Progenitor cell of endocrine pancreas (in vitro differentiated cells): Measurements from ENCODE around the gene ARFIP1. TPM values are rescaled to one million over a fixed set of nuclear protein-coding genes. Genes with fewer than 3 reads are reported as not detected.
"Not testable (repeated sequence)": the region's sequence is repeated elsewhere in the genome, so short reads cannot be mapped to it uniquely, and the experiment has no call there.

Experiments used
- DNase-seq: peaks from one replicate; pipeline ENCODE4 v3.0.0; 2021; ENCODE audit warnings: low spot score; ENCODE audit not compliant: unreplicated experiment
- H3K27ac Mint-ChIP-seq: 2 replicates; pipeline ENCODE4 v1.8.0; 2021; ENCODE audit warnings: mild to moderate bottlenecking, moderate library complexity, mixed read lengths
- H3K27me3 Mint-ChIP-seq: 2 replicates; pipeline ENCODE4 v1.8.0; 2021; ENCODE audit warnings: mixed read lengths
- H3K36me3 Mint-ChIP-seq: 2 replicates; pipeline ENCODE4 v1.8.0; 2022; ENCODE audit warnings: mixed read lengths; ENCODE audit not compliant: insufficient read depth
- H3K4me1 Mint-ChIP-seq: 2 replicates; pipeline ENCODE4 v1.8.0; 2021; ENCODE audit warnings: low read depth, mixed read lengths
- H3K4me3 Mint-ChIP-seq: 2 replicates; pipeline ENCODE4 v1.8.0; 2021; ENCODE audit warnings: low read depth, mild to moderate bottlenecking, moderate library complexity, mixed read lengths
- H3K9me3 Mint-ChIP-seq: 2 replicates; pipeline ENCODE4 v1.8.0; 2021; ENCODE audit warnings: low read depth, mixed read lengths
- total RNA-seq: library from RNA; stranded (reverse); gene quantifications from 2 replicates; pipeline ENCODE4 v1.2.1, GENCODE V29; 2021
- TF ChIP-seq, protein P1 (sequence below): fragments of 200-600 bp; sonication (generic); IDR thresholded peaks from one replicate; pipeline ENCODE4 v1.5.0; 2021; ENCODE audit warnings: antibody characterized with exemption, mild to moderate bottlenecking; ENCODE audit not compliant: unreplicated experiment

The ARFIP1 gene
- total RNA-seq, 1 donor from 2014 or later = 31.7 TPM

GRCh38 chr4:152851226-152851625 lies 71.5 kb downstream of the ARFIP1 start:
- Mint-ChIP-seq H3K36me3 (peaks cover 24% of the 10 kb centered on the region), H3K27me3 (no peaks in the 10 kb centered on the region), H3K4me3 (no peak overlapping the region), H3K4me1 (peaks cover 4% of the 10 kb centered on the region), H3K27ac (peak overlapping the region; percentile 32), H3K9me3 (peaks cover 22% of the 10 kb centered on the region)
- DNase-seq = no peak
- TF ChIP-seq, protein P1, sequence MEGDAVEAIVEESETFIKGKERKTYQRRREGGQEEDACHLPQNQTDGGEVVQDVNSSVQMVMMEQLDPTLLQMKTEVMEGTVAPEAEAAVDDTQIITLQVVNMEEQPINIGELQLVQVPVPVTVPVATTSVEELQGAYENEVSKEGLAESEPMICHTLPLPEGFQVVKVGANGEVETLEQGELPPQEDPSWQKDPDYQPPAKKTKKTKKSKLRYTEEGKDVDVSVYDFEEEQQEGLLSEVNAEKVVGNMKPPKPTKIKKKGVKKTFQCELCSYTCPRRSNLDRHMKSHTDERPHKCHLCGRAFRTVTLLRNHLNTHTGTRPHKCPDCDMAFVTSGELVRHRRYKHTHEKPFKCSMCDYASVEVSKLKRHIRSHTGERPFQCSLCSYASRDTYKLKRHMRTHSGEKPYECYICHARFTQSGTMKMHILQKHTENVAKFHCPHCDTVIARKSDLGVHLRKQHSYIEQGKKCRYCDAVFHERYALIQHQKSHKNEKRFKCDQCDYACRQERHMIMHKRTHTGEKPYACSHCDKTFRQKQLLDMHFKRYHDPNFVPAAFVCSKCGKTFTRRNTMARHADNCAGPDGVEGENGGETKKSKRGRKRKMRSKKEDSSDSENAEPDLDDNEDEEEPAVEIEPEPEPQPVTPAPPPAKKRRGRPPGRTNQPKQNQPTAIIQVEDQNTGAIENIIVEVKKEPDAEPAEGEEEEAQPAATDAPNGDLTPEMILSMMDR = no peak

DNA sequence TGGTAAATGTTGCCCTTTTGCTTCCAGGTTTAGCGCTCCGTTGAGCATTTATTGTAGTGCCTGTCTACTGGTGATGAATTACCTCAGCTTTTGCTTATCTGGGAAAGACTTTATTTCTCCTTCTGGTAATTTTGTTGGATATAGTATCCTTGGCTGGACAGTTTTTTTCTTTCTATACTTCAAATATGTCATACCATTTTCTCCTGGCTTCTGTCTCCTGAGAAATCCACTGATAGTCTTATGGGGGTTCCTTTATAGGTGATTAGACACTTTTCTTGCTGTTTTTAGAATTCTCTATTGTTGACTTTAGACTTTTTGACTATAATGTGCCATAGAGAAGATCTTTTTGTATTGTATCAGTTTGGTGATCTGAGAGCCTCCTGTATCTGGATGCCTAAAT lies 73.5 kb downstream of the ARFIP1 start:
- H3K9me3 Mint-ChIP-seq = peaks cover 22% of the 10 kb centered on the region
- TF ChIP-seq, protein P1 = no peak
- H3K36me3 Mint-ChIP-seq = peaks cover 27% of the 10 kb centered on the region
- H3K4me3 Mint-ChIP-seq = no peak overlapping the region
- H3K27ac Mint-ChIP-seq = no peak overlapping the region
- H3K27me3 Mint-ChIP-seq = no peaks in the 10 kb centered on the region
- no peak for DNase-seq
- peaks cover 1% of the 10 kb centered on the region for H3K4me1 Mint-ChIP-seq

DNA sequence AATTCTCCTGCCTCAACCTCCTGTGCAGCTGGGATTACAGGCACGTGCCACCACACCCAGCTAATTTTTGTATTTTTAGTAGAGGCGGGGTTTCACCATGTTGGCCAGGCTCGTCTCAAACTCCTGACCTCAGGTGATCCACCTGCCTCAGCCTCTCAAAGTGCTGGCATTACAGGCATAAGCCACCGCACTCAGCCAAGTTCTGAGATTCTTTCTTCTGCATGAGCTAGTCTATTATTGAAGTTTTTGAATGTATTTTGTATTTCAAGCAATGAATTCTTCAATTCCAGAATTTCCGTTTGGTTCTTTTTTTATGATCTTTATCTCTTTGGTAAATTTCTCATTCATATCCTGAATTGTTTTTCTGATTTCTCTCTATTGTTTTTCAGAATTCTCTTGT lies 74.3 kb downstream of the ARFIP1 start:
- H3K4me3 Mint-ChIP-seq, DNase-seq, H3K27me3 Mint-ChIP-seq, H3K27ac Mint-ChIP-seq, H3K4me1 Mint-ChIP-seq: not testable (repeated sequence)
- H3K9me3 Mint-ChIP-seq = peaks cover 22% of the 10 kb centered on the region
- peaks cover 27% of the 10 kb centered on the region for H3K36me3 Mint-ChIP-seq

- Mint-ChIP-seq H3K27me3 (no peaks in the 10 kb centered on the region), H3K9me3 (peaks cover 17% of the 10 kb centered on the region), H3K4me3 (no peak overlapping the region), H3K4me1 (no peaks in the 10 kb centered on the region), H3K36me3 (peaks cover 21% of the 10 kb centered on the region), H3K27ac (no peak overlapping the region)
- no peak for DNase-seq
- TF ChIP-seq, protein P1 = no peak
Observed at GRCh38 chr4:152856960-152857359, 77.2 kb downstream of the ARFIP1 start.

- H3K27me3 Mint-ChIP-seq = no peaks in the 10 kb centered on the region
- peak overlapping the region; percentile 52 for H3K27ac Mint-ChIP-seq
- H3K36me3 Mint-ChIP-seq = peaks cover 11% of the 10 kb centered on the region
- TF ChIP-seq, protein P1 = no peak
- no peak for DNase-seq
- peaks cover 6% of the 10 kb centered on the region for H3K9me3 Mint-ChIP-seq
- no peaks in the 10 kb centered on the region for H3K4me1 Mint-ChIP-seq
- H3K4me3 Mint-ChIP-seq = no peak overlapping the region
Observed at GRCh38 chr4:152858934-152859333, 79.2 kb downstream of the ARFIP1 start.

- no peak for DNase-seq
- no peak overlapping the region for H3K4me3 Mint-ChIP-seq
- no peaks in the 10 kb centered on the region for H3K9me3 Mint-ChIP-seq
- H3K36me3 Mint-ChIP-seq = peaks cover 10% of the 10 kb centered on the region
- no peaks in the 10 kb centered on the region for H3K27me3 Mint-ChIP-seq
- no peaks in the 10 kb centered on the region for H3K4me1 Mint-ChIP-seq
- H3K27ac Mint-ChIP-seq = no peak overlapping the region
- TF ChIP-seq, protein P1 = no peak
Observed at GRCh38 chr4:152860046-152860445, 80.3 kb downstream of the ARFIP1 start.
